BJ (cell line): Measurements from ENCODE around the gene FICD. TPM values are rescaled to one million over a fixed set of nuclear protein-coding genes. Genes with fewer than 3 reads are reported as not detected.
"Not testable (repeated sequence)": the region's sequence is repeated elsewhere in the genome, so short reads cannot be mapped to it uniquely, and the experiment has no call there.

Experiments used
- CTCF ChIA-PET: fragments of 350-600 bp; formaldehyde crosslinking; extraction: SDS; loops from one replicate; lab custom pipeline; 2021; ENCODE audit warnings: antibody characterized with exemption, inconsistent platforms; lab: Yijun Ruan, JAX
- POLR2A ChIA-PET: fragments of 300-600 bp; sonication (Branson Sonifier 250); formaldehyde crosslinking; extraction: SDS; loops from one replicate; lab custom pipeline; 2021; ENCODE audit warnings: antibody characterized with exemption; lab: Charles Lee
- DNase-seq: peaks from one replicate; pipeline ENCODE4 v3.0.0-alpha.2; 2011; ENCODE audit warnings: low read depth
- H3K27me3 ChIP-seq: 2 replicates; pipeline ENCODE4 v1.6.0; 2011; ENCODE audit warnings: low read length; ENCODE audit not compliant: control insufficient read depth, insufficient read depth
- H3K36me3 ChIP-seq: 2 replicates; pipeline ENCODE4 v1.5.1; 2011; ENCODE audit warnings: low read length; ENCODE audit not compliant: control insufficient read depth, insufficient read depth
- H3K4me3 ChIP-seq: 2 replicates; pipeline ENCODE4 v1.5.1; 2011; ENCODE audit warnings: low read depth, mild to moderate bottlenecking, control low read depth, low read length
- CTCF ChIP-seq: IDR thresholded peaks from 2 replicates; pipeline ENCODE4 v1.5.1; 2011; ENCODE audit warnings: low read depth, mild to moderate bottlenecking, control low read depth, inconsistent platforms, low read length, moderate library complexity; ENCODE audit not compliant: insufficient read depth
- polyA plus RNA-seq: library from polyadenylated mRNA; depleted of rRNA; stranded (reverse); fragments of >200 nt; gene quantifications from 2 replicates; pipeline ENCODE4 v1.2.3, GENCODE V29; 2011

Gene FICD
- polyA plus RNA-seq, 1 experiment = 1.9 TPM

- Histone ChIP-seq H3K4me3 (no peak overlapping the region), H3K36me3 (peaks cover 2% of the 10 kb centered on the region), H3K27me3 (no peaks in the 10 kb centered on the region)
- POLR2A ChIA-PET = no interaction called here
- TF ChIP-seq CTCF = no peak
- peak; percentile 71 for DNase-seq
- CTCF ChIA-PET = no interaction called here
These were observed 36.5 kb downstream of the FICD start for GRCh38 chr12:108551535-108551934.

GRCh38 chr12:108553799-108554198 lies 38.7 kb downstream of the FICD start:
- Histone ChIP-seq H3K36me3 (peaks cover 1% of the 10 kb centered on the region; the same call in 1 of the 2 replicates), H3K27me3 (no peaks in the 10 kb centered on the region), H3K4me3 (no peak overlapping the region)
- CTCF ChIA-PET = no interaction called here
- DNase-seq = no peak
- TF ChIP-seq CTCF = no peak
- POLR2A ChIA-PET = no interaction called here

GRCh38 chr12:108555383-108555782 lies 40.3 kb downstream of the FICD start:
- CTCF ChIA-PET = interaction anchor here (1.0 to 1.5 kb wide), 2 partner anchors 12 to 63 kb away, joined by 3 to 7 read pairs; no protein-coding TSS in a partner anchor
- POLR2A ChIA-PET, DNase-seq, H3K27me3 ChIP-seq, H3K36me3 ChIP-seq, H3K4me3 ChIP-seq: not testable (repeated sequence)

GRCh38 chr12:108559007-108559655 lies 44.1 kb downstream of the FICD start:
- CTCF ChIA-PET = interaction anchor here (0.6 to 19.7 kb wide), 3 partner anchors 18 to 555 kb away, joined by 3 to 460 read pairs (median 4); no protein-coding TSS in a partner anchor
- no peak for DNase-seq
- POLR2A ChIA-PET = no interaction called here
- H3K36me3 ChIP-seq = peaks cover 1% of the 10 kb centered on the region; the same call in 1 of the 2 replicates
- no peaks in the 10 kb centered on the region for H3K27me3 ChIP-seq
- no peak overlapping the region for H3K4me3 ChIP-seq
- TF ChIP-seq CTCF = no peak

- no peak for DNase-seq
- ChIA-PET POLR2A (no interaction called here), CTCF (interaction anchor here (1.1 to 19.7 kb wide), 2 partner anchors 19 to 59 kb away, joined by 4 to 460 read pairs; no protein-coding TSS in a partner anchor)
- Histone ChIP-seq H3K27me3 (no peaks in the 10 kb centered on the region), H3K4me3 (peak overlapping the region; percentile 94), H3K36me3 (peaks cover 3% of the 10 kb centered on the region; the same call in 1 of the 2 replicates)
- no peak for TF ChIP-seq CTCF
These were observed 44.7 kb downstream of the FICD start for GRCh38 chr12:108559748-108560147.
